ENCODE measurements around the gene AMFR. TPM values are rescaled to one million over a fixed set of nuclear protein-coding genes. Genes with fewer than 3 reads are reported as not detected.

The AMFR gene
- total and polyA plus RNA-seq, 4 donors = 39.5 to 86.1 (median 61.2) TPM

- no peak overlapping the region for H3K27ac ChIP-seq (ENCODE audit: low read depth in 1 of 2, low read length in 1 of 2)
- no peak overlapping the region for H3K9ac ChIP-seq (ENCODE audit: insufficient read depth in 1 of 2, low read length in 2 of 2)
- no peaks in the 10 kb centered on the region for H3K36me3 ChIP-seq (ENCODE audit: control insufficient read depth in 4 of 4, insufficient read depth in 4 of 4, low read length in 4 of 4)
- TF ChIP-seq, protein P1, sequence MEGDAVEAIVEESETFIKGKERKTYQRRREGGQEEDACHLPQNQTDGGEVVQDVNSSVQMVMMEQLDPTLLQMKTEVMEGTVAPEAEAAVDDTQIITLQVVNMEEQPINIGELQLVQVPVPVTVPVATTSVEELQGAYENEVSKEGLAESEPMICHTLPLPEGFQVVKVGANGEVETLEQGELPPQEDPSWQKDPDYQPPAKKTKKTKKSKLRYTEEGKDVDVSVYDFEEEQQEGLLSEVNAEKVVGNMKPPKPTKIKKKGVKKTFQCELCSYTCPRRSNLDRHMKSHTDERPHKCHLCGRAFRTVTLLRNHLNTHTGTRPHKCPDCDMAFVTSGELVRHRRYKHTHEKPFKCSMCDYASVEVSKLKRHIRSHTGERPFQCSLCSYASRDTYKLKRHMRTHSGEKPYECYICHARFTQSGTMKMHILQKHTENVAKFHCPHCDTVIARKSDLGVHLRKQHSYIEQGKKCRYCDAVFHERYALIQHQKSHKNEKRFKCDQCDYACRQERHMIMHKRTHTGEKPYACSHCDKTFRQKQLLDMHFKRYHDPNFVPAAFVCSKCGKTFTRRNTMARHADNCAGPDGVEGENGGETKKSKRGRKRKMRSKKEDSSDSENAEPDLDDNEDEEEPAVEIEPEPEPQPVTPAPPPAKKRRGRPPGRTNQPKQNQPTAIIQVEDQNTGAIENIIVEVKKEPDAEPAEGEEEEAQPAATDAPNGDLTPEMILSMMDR (IDR thresholded peaks at IDR 0.05; ENCODE audit: control extremely low read depth, extremely low read depth) = no peak
- 89 to 93% methylated on average over 22 of the region's 22 CpGs for WGBS, 2 donors
- no peaks in the 10 kb centered on the region for H3K9me3 ChIP-seq (ENCODE audit: control insufficient read depth in 4 of 4, insufficient read depth in 3 of 4, low read length in 3 of 4)
- H3K4me3 ChIP-seq = no peak overlapping the region
- peaks cover 0 to 3% (median 0%) of the 10 kb centered on the region in 3 donors for H3K27me3 ChIP-seq (ENCODE audit: control insufficient read depth in 3 of 3, insufficient read depth in 3 of 3, low read length in 2 of 3)
- ATAC-seq (ENCODE audit: insufficient read depth, low FRiP score) (no peak), DNase-seq (no peak)
- peaks cover 0 to 1% (median 0%) of the 10 kb centered on the region in 5 donors for H3K4me1 ChIP-seq (ENCODE audit: control insufficient read depth in 5 of 5, insufficient read depth in 5 of 5, low read length in 5 of 5)
Measured at GRCh38 chr16:56350491-56351405, 74.6 kb downstream of the AMFR start.

DNA sequence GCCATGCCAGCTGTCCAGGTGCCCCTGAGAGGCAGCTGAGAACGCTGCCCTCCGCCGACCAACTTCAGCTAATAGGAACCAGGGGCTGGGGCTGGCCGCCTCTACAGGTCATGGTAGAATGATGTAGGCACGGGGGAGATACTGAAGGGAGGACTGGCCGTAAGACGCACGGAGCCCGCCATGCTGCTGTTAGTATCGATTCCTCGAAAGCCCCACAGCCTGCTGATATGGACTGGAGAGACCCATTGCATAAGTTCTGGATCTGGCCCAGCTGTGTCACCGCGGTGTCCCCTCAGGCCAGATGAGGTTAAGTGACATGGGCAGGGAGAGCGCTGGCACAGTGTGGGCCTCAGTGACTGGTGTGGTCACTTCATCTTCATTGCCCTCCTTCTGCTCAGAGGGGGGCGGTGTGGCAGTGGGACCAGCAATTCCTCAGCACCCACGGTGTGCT lies 75.6 kb downstream of the AMFR start:
- TF ChIP-seq, protein P1 (IDR thresholded peaks at IDR 0.05; ENCODE audit: control extremely low read depth, extremely low read depth) = no peak
- no peak overlapping the region for H3K4me3 ChIP-seq
- no peak for DNase-seq

DNA sequence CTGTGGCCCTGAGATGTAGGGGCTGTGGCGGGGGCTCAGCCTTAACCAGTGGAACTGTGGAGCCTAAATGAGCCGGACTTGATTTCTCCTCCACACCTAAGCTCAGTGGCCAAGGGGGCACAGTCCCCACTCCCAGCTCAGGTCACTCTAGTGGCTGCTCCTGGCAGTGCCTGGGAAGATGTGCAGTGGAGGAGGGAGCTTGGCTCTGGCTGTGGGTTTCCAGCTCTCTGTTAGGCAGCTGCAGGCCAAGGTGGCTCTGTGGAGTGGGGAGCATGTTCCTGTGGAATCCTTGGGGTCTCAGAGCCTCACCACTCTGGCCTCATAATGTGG lies 76.3 kb downstream of the AMFR start:
- no peaks in the 10 kb centered on the region for H3K4me1 ChIP-seq (ENCODE audit: control insufficient read depth in 5 of 5, insufficient read depth in 5 of 5, low read length in 5 of 5)
- ATAC-seq (ENCODE audit: insufficient read depth, low FRiP score) (no peak), DNase-seq (no peak)
- TF ChIP-seq, protein P1 (IDR thresholded peaks at IDR 0.05; ENCODE audit: control extremely low read depth, extremely low read depth) = no peak
- H3K27me3 ChIP-seq (ENCODE audit: control insufficient read depth in 3 of 3, insufficient read depth in 3 of 3, low read length in 2 of 3) = peaks cover 0 to 3% (median 0%) of the 10 kb centered on the region in 3 donors
- H3K4me3 ChIP-seq = no peak overlapping the region
- H3K36me3 ChIP-seq (ENCODE audit: control insufficient read depth in 4 of 4, insufficient read depth in 4 of 4, low read length in 4 of 4) = peaks cover 0 to 13% (median 0%) of the 10 kb centered on the region in 4 donors
- H3K27ac ChIP-seq (ENCODE audit: low read depth in 1 of 2, low read length in 1 of 2) = no peak overlapping the region
- no peak overlapping the region for H3K9ac ChIP-seq (ENCODE audit: insufficient read depth in 1 of 2, low read length in 2 of 2)
- 89 to 93% methylated on average over 2 of the region's 2 CpGs for WGBS, 2 donors
- no peaks in the 10 kb centered on the region for H3K9me3 ChIP-seq (ENCODE audit: control insufficient read depth in 4 of 4, insufficient read depth in 3 of 4, low read length in 3 of 4)

More for the DNA sequence above, 75.6 kb downstream of the AMFR start:
- Histone ChIP-seq H3K36me3 (ENCODE audit: control insufficient read depth in 4 of 4, insufficient read depth in 4 of 4, low read length in 4 of 4) (peaks cover 0 to 6% (median 0%) of the 10 kb centered on the region in 4 donors), H3K9me3 (ENCODE audit: control insufficient read depth in 4 of 4, insufficient read depth in 3 of 4, low read length in 3 of 4) (no peaks in the 10 kb centered on the region), H3K4me1 (ENCODE audit: control insufficient read depth in 5 of 5, insufficient read depth in 5 of 5, low read length in 5 of 5) (no peaks in the 10 kb centered on the region), H3K27me3 (ENCODE audit: control insufficient read depth in 3 of 3, insufficient read depth in 3 of 3, low read length in 2 of 3) (peaks cover 0 to 3% (median 0%) of the 10 kb centered on the region in 3 donors), H3K9ac (ENCODE audit: insufficient read depth in 1 of 2, low read length in 2 of 2) (no peak overlapping the region), H3K27ac (ENCODE audit: low read depth in 1 of 2, low read length in 1 of 2) (no peak overlapping the region)
- ATAC-seq (ENCODE audit: insufficient read depth, low FRiP score) = no peak
- WGBS, 2 donors = 93 to 95% methylated on average over 16 of the region's 16 CpGs

Data from lung (tissue), 12 donors.